ENCODE results near the gene TMEM164.

TMEM164 gene

GRCh38 chrX:110167952-110168451 is 165.1 kb downstream of the TMEM164 start:
- peak; percentile 58 for DNase-seq
- no peak for ATAC-seq

GRCh38 chrX:110168585-110168984 is 165.7 kb downstream of the TMEM164 start:
- ATAC-seq (no peak), DNase-seq (no peak)

- DNase-seq (no peak), ATAC-seq (no peak)
These were observed 167.1 kb downstream of the TMEM164 start for GRCh38 chrX:110170029-110170428.

GRCh38 chrX:110171442-110171841 is 168.5 kb downstream of the TMEM164 start:
- no peak for DNase-seq
- no peak for ATAC-seq

GRCh38 chrX:110172215-110172614 is 169.3 kb downstream of the TMEM164 start:
- DNase-seq (no peak), ATAC-seq (no peak)

- DNase-seq = no peak
These were observed 170.6 kb downstream of the TMEM164 start for GRCh38 chrX:110173192-110174175.

GRCh38 chrX:110175146-110175545 is 172.2 kb downstream of the TMEM164 start:
- ATAC-seq (no peak), DNase-seq (no peak)

More at GRCh38 chrX:110173192-110174175, 170.6 kb downstream of the TMEM164 start:
- ATAC-seq = no peak

GRCh38 chrX:110175696-110176095 is 172.8 kb downstream of the TMEM164 start:
- ATAC-seq (no peak), DNase-seq (no peak)

GRCh38 chrX:110178179-110178865 is 175.4 kb downstream of the TMEM164 start:
- ATAC-seq (no peak), DNase-seq (no peak)

GRCh38 chrX:110180176-110180927 is 177.4 kb downstream of the TMEM164 start:
- DNase-seq (no peak), ATAC-seq (no peak)

- no peak for ATAC-seq
- no peak for DNase-seq
These were observed 178.0 kb downstream of the TMEM164 start for GRCh38 chrX:110180928-110181310.

- ATAC-seq = no peak
These were observed 178.7 kb downstream of the TMEM164 start for GRCh38 chrX:110181459-110182137.

GRCh38 chrX:110182362-110182761 is 179.4 kb downstream of the TMEM164 start:
- peak; percentile 55 for ATAC-seq
- DNase-seq = no peak

More at GRCh38 chrX:110181459-110182137, 178.7 kb downstream of the TMEM164 start:
- DNase-seq = no peak

- DNase-seq (no peak), ATAC-seq (no peak)
These were observed 180.0 kb downstream of the TMEM164 start for GRCh38 chrX:110182865-110183264.

- DNase-seq (no peak), ATAC-seq (no peak)
These were observed 180.4 kb downstream of the TMEM164 start for GRCh38 chrX:110183314-110183713.

- ATAC-seq = peak; percentile 63
- DNase-seq = no peak
These were observed 186.0 kb downstream of the TMEM164 start for GRCh38 chrX:110188701-110189558.

- ATAC-seq = no peak
- DNase-seq = no peak
These were observed 189.6 kb downstream of the TMEM164 start for GRCh38 chrX:110192516-110192915.

- ATAC-seq = no peak
- DNase-seq = no peak
These were observed 192.1 kb downstream of the TMEM164 start for GRCh38 chrX:110194977-110195376.

- ATAC-seq (no peak), DNase-seq (no peak)
These were observed 198.9 kb downstream of the TMEM164 start for GRCh38 chrX:110201799-110202198.

- ATAC-seq = peak; percentile 49
These were observed 202.1 kb downstream of the TMEM164 start for GRCh38 chrX:110204986-110205385.

GRCh38 chrX:110208092-110208491 is 205.2 kb downstream of the TMEM164 start:
- ATAC-seq = no peak
- DNase-seq = no peak

More at GRCh38 chrX:110204986-110205385, 202.1 kb downstream of the TMEM164 start:
- DNase-seq = no peak

All from stimulated activated naive CD8-positive, alpha-beta T cell treated with anti-CD3 and anti-CD28 coated beads, Interleukin-15, Interleukin-2, amounts not matched to agents 100 U/mL and 50 U/mL, for 24 hours (primary cell).